ENCODE measurements around the gene ARSG. TPM values are rescaled to one million over a fixed set of nuclear protein-coding genes. Genes with fewer than 3 reads are reported as not detected.

ARSG gene
- total and polyA plus RNA-seq, 2 donors (not counting 3 experiments of a cell fraction or from before 2014, with no cell fraction given) = 3.9 to 7.0 TPM

DNA sequence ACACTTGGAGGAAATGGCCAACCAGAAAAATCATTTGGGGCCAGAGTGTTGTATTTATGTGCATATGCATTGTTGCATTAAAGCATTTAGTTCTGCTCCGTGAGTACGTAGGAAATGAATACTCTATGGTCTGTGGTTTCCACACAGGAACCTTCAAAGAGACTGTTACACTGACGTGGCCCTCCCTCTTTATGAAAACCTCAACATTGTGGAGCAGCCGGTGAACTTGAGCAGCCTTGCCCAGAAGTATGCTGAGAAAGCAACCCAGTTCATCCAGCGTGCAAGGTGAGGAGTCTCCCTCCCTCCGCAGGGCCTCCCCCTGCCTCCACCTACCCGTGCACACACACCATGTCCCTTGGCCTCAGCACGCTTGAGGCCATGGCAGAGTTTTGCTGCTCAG lies 65.2 kb downstream of the ARSG start:
- H3K27me3 ChIP-seq (ENCODE audit: control insufficient read depth in 2 of 2, insufficient read depth in 2 of 2, low read length in 2 of 2) = no peaks in the 10 kb centered on the region
- H3K79me2 ChIP-seq (ENCODE audit: control insufficient read depth, insufficient read depth, low read length) = no peaks in the 10 kb centered on the region
- ChIA-PET POLR2A (no interaction called here), CTCF (interaction anchor here (0.8 to 1.4 kb wide), 3 partner anchors 26 to 42 kb away, joined by 3 to 6 read pairs (median 3); no protein-coding TSS in a partner anchor)
- DNase-seq (ENCODE audit: low read depth, low spot score) = no peak
- TF ChIP-seq EZH2 (IDR thresholded peaks at IDR 0.05; ENCODE audit: borderline replicate concordance, low read depth, low read length, severe bottlenecking) (no peak), POLR2A (IDR thresholded peaks at IDR 0.05; ENCODE audit: low read depth, low read length) (no peak), FOS (IDR thresholded peaks at IDR 0.05; ENCODE audit: borderline replicate concordance, insufficient read depth, low read length) (no peak), GATA2 (IDR thresholded peaks at IDR 0.05; ENCODE audit: insufficient read depth, insufficient read length, low read depth, low read length) (no peak), JUN (IDR thresholded peaks at IDR 0.05; ENCODE audit: borderline replicate concordance, insufficient read depth, insufficient read length, low read depth) (no peak), MYC (IDR thresholded peaks at IDR 0.05; ENCODE audit: low read depth, low read length) (no peak), POLR2AphosphoS5 (IDR thresholded peaks at IDR 0.05; ENCODE audit: insufficient read depth, low read depth, low read length) (no peak)
- TF ChIP-seq, protein P1, sequence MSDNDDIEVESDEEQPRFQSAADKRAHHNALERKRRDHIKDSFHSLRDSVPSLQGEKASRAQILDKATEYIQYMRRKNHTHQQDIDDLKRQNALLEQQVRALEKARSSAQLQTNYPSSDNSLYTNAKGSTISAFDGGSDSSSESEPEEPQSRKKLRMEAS (IDR thresholded peaks at IDR 0.05; ENCODE audit: insufficient read depth, insufficient read length) = no peak
- TF ChIP-seq, protein P2, sequence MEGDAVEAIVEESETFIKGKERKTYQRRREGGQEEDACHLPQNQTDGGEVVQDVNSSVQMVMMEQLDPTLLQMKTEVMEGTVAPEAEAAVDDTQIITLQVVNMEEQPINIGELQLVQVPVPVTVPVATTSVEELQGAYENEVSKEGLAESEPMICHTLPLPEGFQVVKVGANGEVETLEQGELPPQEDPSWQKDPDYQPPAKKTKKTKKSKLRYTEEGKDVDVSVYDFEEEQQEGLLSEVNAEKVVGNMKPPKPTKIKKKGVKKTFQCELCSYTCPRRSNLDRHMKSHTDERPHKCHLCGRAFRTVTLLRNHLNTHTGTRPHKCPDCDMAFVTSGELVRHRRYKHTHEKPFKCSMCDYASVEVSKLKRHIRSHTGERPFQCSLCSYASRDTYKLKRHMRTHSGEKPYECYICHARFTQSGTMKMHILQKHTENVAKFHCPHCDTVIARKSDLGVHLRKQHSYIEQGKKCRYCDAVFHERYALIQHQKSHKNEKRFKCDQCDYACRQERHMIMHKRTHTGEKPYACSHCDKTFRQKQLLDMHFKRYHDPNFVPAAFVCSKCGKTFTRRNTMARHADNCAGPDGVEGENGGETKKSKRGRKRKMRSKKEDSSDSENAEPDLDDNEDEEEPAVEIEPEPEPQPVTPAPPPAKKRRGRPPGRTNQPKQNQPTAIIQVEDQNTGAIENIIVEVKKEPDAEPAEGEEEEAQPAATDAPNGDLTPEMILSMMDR (IDR thresholded peaks at IDR 0.05; ENCODE audit: extremely low read depth in 1 of 2, insufficient read depth in 1 of 2, low read depth in 1 of 2, low read length in 2 of 2) = no peak
- dilution Hi-C loops (cut with MboI; ENCODE audit: extremely low pct_ligation_motif_present, low sequenced_read_pairs) = no loop called here
- no peak overlapping the region for H3K27ac ChIP-seq (ENCODE audit: insufficient read depth, low read depth, low read length)
- H2AFZ ChIP-seq (ENCODE audit: low read depth, low read length) = no peak overlapping the region
- intact Hi-C loops (cut with micrococcal nuclease) = no loop called here
- H3K4me2 ChIP-seq (ENCODE audit: insufficient read depth, low read length) = no peak overlapping the region
- peaks cover 14% of the 10 kb centered on the region for H3K4me1 ChIP-seq (ENCODE audit: control insufficient read depth, extremely low read depth, insufficient read depth, low read length)
- H3K9me1 ChIP-seq (replicated peaks; ENCODE audit: control insufficient read depth, extremely low read depth, insufficient read depth, low read length) = no peaks in the 10 kb centered on the region
- FAIRE-seq = no peak
- no peaks in the 10 kb centered on the region for H3K36me3 ChIP-seq (ENCODE audit: control insufficient read depth in 2 of 2, extremely low read depth in 1 of 2, insufficient read depth in 2 of 2, low read length in 2 of 2)
- H4K20me1 ChIP-seq (replicated peaks; ENCODE audit: control insufficient read depth, extremely low read depth, insufficient read depth, low read length) = no peaks in the 10 kb centered on the region
- H3K4me3 ChIP-seq (replicated peaks in 1 of 3; ENCODE audit: insufficient read depth in 1 of 3, low read depth in 1 of 3, low read length in 3 of 3) = no peak overlapping the region
- BruUV-seq (replicated peaks) = no TSS peak
- no peak overlapping the region for H3K9ac ChIP-seq (replicated peaks; ENCODE audit: extremely low read depth, insufficient read depth, low read length)
- H3K9me3 ChIP-seq (replicated peaks; ENCODE audit: control insufficient read depth, insufficient read depth, low read length) = no peaks in the 10 kb centered on the region
